Measurements from ENCODE around the gene ZNF892. TPM values are rescaled to one million over a fixed set of nuclear protein-coding genes. Genes with fewer than 3 reads are reported as not detected.
"Not testable (repeated sequence)": the region's sequence is repeated elsewhere in the genome, so short reads cannot be mapped to it uniquely, and the experiment has no call there.

The ZNF892 gene
- total RNA-seq, 1 donor from 2014 or later: 4.8 TPM

GRCh38 chr2:95215018-95215612 is 7.8 kb downstream of the ZNF892 start:
- DNase-seq (ENCODE audit: low spot score): no peak
- intact Hi-C loops (cut with DNase I): no loop called here

GRCh38 chr2:95220449-95220848 is 13.1 kb downstream of the ZNF892 start:
- DNase-seq (ENCODE audit: low spot score): no peak
- intact Hi-C loops (cut with DNase I): no loop called here

DNA sequence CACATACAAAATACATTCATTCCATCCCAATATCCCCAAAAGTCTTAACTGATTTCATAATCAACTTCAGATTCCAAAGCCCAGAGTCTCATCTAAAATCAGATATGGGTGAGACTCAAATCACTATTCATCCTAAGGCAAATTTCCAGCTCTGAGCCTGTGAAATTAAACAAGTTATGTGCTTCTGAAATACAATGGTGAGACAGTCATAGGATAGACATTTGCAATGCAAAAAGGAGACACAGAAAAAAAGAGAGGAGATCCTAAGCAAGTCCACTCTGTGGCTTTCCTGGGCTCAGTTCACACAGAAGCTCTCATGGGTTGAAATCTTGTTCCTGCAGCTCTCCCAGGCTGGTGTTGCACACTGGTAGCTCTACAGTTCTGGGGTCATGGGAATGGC is 18.3 kb downstream of the ZNF892 start:
- DNase-seq (ENCODE audit: low spot score): no peak
- intact Hi-C loops (cut with DNase I): no loop called here

DNA sequence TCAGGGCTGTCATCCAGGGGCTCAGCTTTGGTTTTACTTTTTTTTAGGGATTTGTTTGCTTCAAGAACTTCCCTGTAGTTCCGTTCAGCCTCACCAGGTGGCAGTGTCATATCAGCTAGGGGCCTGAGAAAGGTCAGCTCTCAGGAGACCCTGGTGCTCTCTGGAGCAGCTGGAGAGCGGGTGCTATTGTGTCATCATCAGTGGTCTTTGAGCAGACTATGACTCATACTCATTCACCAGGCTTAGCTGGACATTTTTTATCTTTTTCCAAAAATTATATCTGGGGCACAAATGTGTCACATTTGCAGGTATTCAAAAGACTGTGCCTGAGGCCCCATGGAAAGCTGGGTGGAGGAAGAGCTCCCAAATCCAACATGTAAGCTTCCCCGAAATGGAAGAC is 24.4 kb downstream of the ZNF892 start:
- no peak for DNase-seq (ENCODE audit: low spot score)
- intact Hi-C loops (cut with DNase I): loop anchor here (2.0 kb wide), 1 partner anchor 83 kb away; no protein-coding TSS in a partner anchor

- intact Hi-C loops (cut with DNase I): no loop called here
- DNase-seq (ENCODE audit: low spot score): no peak
Observed at GRCh38 chr2:95232232-95232631, 24.9 kb downstream of the ZNF892 start.

DNA sequence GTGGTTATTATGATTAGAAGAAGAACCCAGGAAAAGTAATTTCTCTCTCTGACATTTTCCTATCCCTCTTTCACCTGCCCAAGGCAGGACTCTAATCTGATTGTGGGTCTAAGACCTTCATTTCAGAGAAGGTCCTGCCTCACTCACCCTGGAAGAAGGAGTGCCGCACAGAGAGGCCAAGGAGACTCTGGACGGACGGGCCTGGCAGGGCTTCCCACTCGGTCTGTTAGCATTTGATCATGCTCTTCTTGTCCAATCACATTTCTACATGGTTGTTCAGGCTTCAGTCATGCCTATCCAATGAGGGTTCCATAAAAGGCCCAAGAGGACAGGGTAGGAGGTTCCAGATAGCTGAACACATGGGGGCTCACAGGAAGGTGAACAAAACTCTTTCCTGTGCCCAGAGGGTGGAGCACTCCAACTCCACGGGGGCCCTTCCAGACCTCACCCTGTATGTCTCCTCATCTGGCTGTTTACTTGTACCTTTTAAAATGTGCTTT is 27.0 kb downstream of the ZNF892 start:
- intact Hi-C loops (cut with DNase I): no loop called here
- no peak for DNase-seq (ENCODE audit: low spot score)

DNA sequence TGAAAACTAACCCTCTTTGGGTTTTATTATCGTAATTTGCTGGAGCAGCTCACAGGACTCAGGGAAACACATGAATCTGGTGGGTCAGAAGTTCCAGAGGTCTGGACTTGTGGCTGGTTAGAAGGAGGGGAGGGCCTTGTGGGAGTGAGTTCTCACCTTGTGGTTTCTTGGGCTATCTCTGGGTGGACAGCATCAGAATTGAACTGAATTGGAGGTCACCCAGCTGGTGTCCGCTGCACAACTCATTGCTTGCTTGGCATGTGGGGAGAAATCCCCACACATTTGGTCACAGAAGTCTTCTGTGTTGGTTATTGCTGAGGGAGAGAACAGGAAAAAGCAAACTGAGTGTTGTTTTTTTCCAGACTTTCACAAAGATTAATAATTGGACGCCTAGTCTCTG is 27.5 kb downstream of the ZNF892 start:
- DNase-seq (ENCODE audit: low spot score): no peak
- intact Hi-C loops (cut with DNase I): no loop called here

DNA sequence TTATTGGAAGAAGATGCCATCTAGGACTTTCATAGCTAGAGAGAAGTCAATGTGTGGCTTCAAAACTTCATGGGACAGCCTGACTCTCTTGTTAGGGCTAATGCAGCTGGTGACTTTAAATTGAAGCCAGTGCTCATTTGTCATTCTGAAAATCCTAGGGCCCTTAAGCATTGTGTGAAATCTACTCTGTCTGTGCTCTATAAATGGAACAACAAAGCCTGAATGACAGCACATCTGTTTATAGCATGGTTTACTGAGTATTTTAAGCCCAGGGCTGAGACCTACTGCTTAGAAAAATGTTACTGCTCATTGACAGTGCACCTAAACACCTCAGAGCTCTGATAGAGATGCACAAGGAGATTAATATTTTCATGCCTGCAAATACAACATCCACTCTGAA is 30.8 kb downstream of the ZNF892 start:
- intact Hi-C loops (cut with DNase I): no loop called here
- DNase-seq (ENCODE audit: low spot score): no peak

GRCh38 chr2:95240091-95240490 is 32.8 kb downstream of the ZNF892 start:
- intact Hi-C loops (cut with DNase I): no loop called here
- no peak for DNase-seq (ENCODE audit: low spot score)

DNA sequence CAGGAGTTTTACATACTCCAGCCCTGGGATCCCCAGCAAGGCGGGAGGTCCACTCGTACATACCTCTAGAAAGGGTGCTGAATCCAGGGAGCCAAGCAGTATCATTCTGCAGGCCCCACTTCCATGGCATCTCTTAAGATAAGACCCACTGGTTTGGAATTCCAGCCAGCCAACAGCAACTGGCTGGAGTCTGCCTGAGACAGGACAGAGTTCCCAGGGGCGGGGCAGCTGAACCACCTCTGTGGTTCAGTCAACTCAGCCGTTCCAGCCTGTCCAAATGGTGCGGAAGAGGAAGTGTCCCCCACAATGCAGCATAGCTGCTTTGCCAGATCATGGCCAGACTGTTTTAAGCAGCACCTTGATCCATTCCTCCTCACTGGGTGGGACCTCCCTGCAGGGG is 33.2 kb downstream of the ZNF892 start:
- DNase-seq (ENCODE audit: low spot score): no peak
- intact Hi-C loops (cut with DNase I): no loop called here

DNA sequence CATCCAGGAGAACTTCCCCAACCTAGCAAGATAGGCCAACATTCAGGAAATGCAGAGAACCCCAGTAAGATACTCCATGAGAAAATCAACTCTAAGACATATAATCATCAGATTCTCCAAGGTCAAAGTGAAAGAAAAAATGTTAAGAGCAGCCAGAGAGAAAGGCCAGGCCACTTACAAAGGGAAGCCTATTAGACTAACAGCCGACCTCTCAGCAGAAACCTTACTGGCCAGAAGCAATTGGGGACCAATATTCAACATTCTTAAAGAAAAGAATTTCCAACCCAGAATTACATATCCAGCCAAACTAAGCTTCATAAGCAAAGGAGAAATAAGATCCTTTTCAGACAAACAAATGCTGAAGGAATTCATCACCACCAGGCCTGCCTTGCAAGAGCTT is 34.8 kb downstream of the ZNF892 start:
- DNase-seq (ENCODE audit: low spot score); intact Hi-C loops (cut with DNase I): not testable (repeated sequence)

Other genes with a start within 250 kb of the ZNF892 start
- gene MAL, start 181.8 kb upstream of the ZNF892 start, total RNA-seq: 8.3 TPM
- gene MRPS5, start 85.7 kb upstream of the ZNF892 start, total RNA-seq: 69.4 TPM
- 14.7 TPM for gene ZNF514, start 47.7 kb upstream of the ZNF892 start, total RNA-seq
- 4.1 TPM for gene ZNF2, start 41.7 kb upstream of the ZNF892 start, total RNA-seq
- 0.83 TPM for gene PROM2, start 66.9 kb downstream of the ZNF892 start, total RNA-seq
- gene KCNIP3, start 89.8 kb downstream of the ZNF892 start, total RNA-seq: 6.5 TPM
- gene FAHD2A, start 195.2 kb downstream of the ZNF892 start, total RNA-seq: 28.8 TPM

Measured in cardiac septum (tissue), 1 donor.